ENCODE measurements around the gene TRIM41. TPM values are rescaled to one million over a fixed set of nuclear protein-coding genes. Genes with fewer than 3 reads are reported as not detected.

Gene TRIM41
- 18.4 to 28.7 TPM (median 27.4 TPM) in 5 replicates for total RNA-seq (2022; extraction: Qiagen RNA extraction; ENCODE audit: low read depth)

GRCh38 chr5:181223058-181223728, at the start of gene TRIM41:
Gene TRIM41 (plus strand): TSS chr5:181223281. CDS start chr5:181224000, 719 bp downstream.

GRCh38 chr5:181204826-181205760, 18.0 kb upstream of the TRIM41 start, which contains the start of gene TRIM7:
Gene TRIM7 (minus strand): TSS chr5:181205196. CDS start chr5:181205110, 86 bp downstream.

GRCh38 chr5:181243564-181244343, 20.7 kb downstream of the TRIM41 start, which contains the start of gene RACK1:
Gene RACK1 (minus strand): TSS chr5:181243906. CDS start chr5:181243800, 106 bp downstream.

GRCh38 chr5:181260720-181261319, 37.7 kb downstream of the TRIM41 start, which contains the start of gene TRIM52:
Gene TRIM52 (minus strand): TSS chr5:181261143. CDS start chr5:181260813, 330 bp downstream.

Other genes starting within 250 kb of the TRIM41 start
- not detected in 5 replicates for gene BTNL3, start 234.4 kb upstream of the TRIM41 start, total RNA-seq (2022; extraction: Qiagen RNA extraction; ENCODE audit: low read depth)
- 0.64 to 1.5 TPM (median 1.1 TPM) in 5 replicates for gene BTNL9, start 183.0 kb upstream of the TRIM41 start, total RNA-seq (2022; extraction: Qiagen RNA extraction; ENCODE audit: low read depth)
- not detected in 5 replicates for gene OR2V1, start 92.1 kb upstream of the TRIM41 start, total RNA-seq (2022; extraction: Qiagen RNA extraction; ENCODE audit: low read depth)
- gene OR2V2, start 75.7 kb upstream of the TRIM41 start, total RNA-seq (2022; extraction: Qiagen RNA extraction; ENCODE audit: low read depth): not detected in 5 replicates
- 27.2 to 44.1 TPM (median 42.4 TPM) in 5 replicates for gene TRIM7, start 18.1 kb upstream of the TRIM41 start, total RNA-seq (2022; extraction: Qiagen RNA extraction; ENCODE audit: low read depth)
- gene RACK1, start 20.6 kb downstream of the TRIM41 start, total RNA-seq (2022; extraction: Qiagen RNA extraction; ENCODE audit: low read depth): 3,218 to 3,641 TPM (median 3,428 TPM) in 5 replicates
- gene TRIM52, start 37.9 kb downstream of the TRIM41 start, total RNA-seq (2022; extraction: Qiagen RNA extraction; ENCODE audit: low read depth): 6.0 to 8.3 TPM (median 6.6 TPM) in 5 replicates
- gene OR4F3, start 144.0 kb downstream of the TRIM41 start, total RNA-seq (2022; extraction: Qiagen RNA extraction; ENCODE audit: low read depth): not detected in 5 replicates